ENCODE measurements around the gene LRIG1. TPM values are rescaled to one million over a fixed set of nuclear protein-coding genes. Genes with fewer than 3 reads are reported as not detected.

LRIG1 gene
- total RNA-seq, 4 donors from 2014 or later: 48.6 to 58.6 (median 52.5) TPM

DNA sequence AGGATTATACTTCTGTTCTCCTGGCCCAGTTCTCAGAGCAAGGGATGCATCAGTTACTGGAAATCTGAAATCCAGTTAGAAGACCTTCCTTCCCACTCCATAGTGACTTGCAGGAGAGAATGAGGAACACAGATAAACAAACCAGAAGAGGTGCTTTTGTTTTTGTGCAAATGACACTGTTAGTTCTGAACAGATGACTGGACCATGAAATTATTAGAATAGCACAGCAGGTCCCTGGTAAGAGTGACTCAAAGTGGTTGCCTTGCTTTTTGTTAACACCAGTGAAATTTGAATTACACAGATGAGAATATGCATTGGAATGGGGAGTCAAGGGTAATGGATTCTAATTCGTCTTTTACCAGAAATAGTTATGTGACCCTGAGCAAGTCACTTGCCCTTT lies 30.4 kb upstream of the LRIG1 start:
- TF ChIP-seq POLR2A (IDR thresholded peaks at IDR 0.05) (no peak), EP300 (IDR thresholded peaks at IDR 0.05) (no peak)
- TF ChIP-seq, protein P1, sequence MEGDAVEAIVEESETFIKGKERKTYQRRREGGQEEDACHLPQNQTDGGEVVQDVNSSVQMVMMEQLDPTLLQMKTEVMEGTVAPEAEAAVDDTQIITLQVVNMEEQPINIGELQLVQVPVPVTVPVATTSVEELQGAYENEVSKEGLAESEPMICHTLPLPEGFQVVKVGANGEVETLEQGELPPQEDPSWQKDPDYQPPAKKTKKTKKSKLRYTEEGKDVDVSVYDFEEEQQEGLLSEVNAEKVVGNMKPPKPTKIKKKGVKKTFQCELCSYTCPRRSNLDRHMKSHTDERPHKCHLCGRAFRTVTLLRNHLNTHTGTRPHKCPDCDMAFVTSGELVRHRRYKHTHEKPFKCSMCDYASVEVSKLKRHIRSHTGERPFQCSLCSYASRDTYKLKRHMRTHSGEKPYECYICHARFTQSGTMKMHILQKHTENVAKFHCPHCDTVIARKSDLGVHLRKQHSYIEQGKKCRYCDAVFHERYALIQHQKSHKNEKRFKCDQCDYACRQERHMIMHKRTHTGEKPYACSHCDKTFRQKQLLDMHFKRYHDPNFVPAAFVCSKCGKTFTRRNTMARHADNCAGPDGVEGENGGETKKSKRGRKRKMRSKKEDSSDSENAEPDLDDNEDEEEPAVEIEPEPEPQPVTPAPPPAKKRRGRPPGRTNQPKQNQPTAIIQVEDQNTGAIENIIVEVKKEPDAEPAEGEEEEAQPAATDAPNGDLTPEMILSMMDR (IDR thresholded peaks at IDR 0.05): no peak

DNA sequence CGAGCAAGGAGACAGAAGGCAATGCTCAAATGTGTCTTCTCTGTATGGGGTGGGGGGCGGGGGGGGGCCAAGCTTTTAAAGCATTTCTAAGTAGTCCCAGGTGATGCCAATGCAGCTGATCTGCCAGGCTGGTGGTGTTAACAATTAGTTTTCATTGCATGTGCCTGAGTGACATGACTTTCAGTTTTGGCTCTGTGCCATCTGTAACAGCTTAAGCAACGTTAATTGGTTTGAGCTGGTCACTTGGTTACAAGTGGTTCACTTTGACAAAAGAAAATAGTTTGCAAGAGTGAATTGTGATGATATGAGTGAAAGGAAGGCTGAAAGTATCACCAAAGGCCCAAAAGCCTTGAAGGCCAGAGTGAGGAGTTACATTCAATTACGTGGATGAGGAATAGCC lies 26.4 kb upstream of the LRIG1 start:
- no peaks in the 10 kb centered on the region for H3K4me1 ChIP-seq
- no peaks in the 10 kb centered on the region for H3K27me3 ChIP-seq
- no peaks in the 10 kb centered on the region for H3K9me3 ChIP-seq
- no peak for TF ChIP-seq EP300 (IDR thresholded peaks at IDR 0.05)
- TF ChIP-seq, protein P1 (IDR thresholded peaks at IDR 0.05): no peak
- TF ChIP-seq POLR2A (IDR thresholded peaks at IDR 0.05): no peak
- 73 to 77% methylated on average over 4 of the region's 4 CpGs for WGBS, 2 donors
- no peak for DNase-seq (ENCODE audit: low spot score in 2 of 2)
- no peak overlapping the region for H3K27ac ChIP-seq
- no peaks in the 10 kb centered on the region for H3K36me3 ChIP-seq
- no peak overlapping the region for H3K4me3 ChIP-seq

More for the DNA sequence above, 30.4 kb upstream of the LRIG1 start:
- Histone ChIP-seq H3K36me3 (no peaks in the 10 kb centered on the region), H3K4me3 (no peak overlapping the region), H3K9me3 (no peaks in the 10 kb centered on the region), H3K27ac (no peak overlapping the region), H3K27me3 (no peaks in the 10 kb centered on the region), H3K4me1 (no peaks in the 10 kb centered on the region)
- no peak for DNase-seq (ENCODE audit: low spot score in 2 of 2)
- WGBS, 2 donors: 84 to 88% methylated on average over 1 of the region's 1 CpG

DNA sequence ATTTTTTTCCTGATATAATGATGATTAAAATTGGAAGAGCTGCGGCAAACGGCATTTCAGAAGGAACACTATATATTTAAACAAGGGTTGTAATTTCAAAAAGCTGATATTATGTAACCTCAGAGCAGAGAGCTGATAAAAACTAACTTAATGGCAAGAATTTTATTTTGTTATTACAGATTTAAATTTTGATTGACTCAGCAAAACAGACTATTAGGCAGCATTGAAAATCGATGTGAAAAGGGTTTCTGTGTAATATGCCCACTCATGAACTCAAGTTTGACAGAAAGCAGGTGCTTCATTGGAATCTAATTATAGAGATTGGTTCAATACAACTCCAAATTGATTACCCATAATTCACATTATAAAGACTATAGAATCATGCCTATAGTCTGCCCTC lies 24.9 kb upstream of the LRIG1 start:
- Histone ChIP-seq H3K4me1 (no peaks in the 10 kb centered on the region), H3K4me3 (no peak overlapping the region), H3K27ac (no peak overlapping the region), H3K36me3 (no peaks in the 10 kb centered on the region), H3K27me3 (no peaks in the 10 kb centered on the region), H3K9me3 (no peaks in the 10 kb centered on the region)
- WGBS, 2 donors: 90 to 94% methylated on average over 3 of the region's 3 CpGs
- no peak for TF ChIP-seq POLR2A (IDR thresholded peaks at IDR 0.05)
- TF ChIP-seq, protein P1 (IDR thresholded peaks at IDR 0.05): no peak
- TF ChIP-seq EP300 (IDR thresholded peaks at IDR 0.05): no peak
- no peak for DNase-seq (ENCODE audit: low spot score in 2 of 2)

DNA sequence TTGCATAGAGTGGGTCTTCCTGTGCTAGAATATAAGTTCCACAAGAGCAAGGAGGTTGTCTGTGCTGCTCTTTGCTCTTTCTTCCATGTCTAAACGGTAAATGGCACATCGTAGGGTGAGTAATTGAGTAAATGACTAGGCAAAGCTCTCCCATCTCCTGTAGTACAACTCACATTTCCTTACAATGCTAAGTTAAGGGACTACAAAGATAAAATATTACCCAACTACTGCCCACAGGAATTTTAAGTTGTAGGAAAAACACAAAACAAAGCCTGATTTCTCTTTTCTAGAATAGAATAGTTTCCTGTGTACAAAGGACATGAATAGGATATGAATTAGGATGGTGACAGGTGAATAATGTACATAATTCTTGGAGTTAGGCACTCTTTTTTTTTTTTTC lies 19.9 kb upstream of the LRIG1 start:
- 72 to 86% methylated on average over 2 of the region's 2 CpGs for WGBS, 2 donors

DNA sequence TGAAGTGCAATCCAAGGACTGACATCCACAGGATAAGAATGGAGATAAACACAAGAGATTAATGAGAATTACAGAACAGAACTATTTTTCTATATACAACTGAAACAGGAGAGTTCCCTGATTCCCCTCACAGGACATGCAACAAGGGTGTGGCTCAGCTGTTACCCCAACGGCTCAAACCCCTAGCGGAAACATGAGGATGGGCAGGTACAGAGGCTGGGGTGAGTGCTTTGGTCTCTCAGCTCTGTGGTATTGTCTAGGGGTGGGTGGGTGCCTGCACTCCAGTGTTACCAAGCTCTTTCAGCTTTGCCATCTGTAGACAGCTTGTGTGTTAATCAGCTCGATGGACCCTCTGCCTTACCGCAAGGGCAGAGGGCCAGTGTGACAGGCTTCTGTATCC lies 17.8 kb upstream of the LRIG1 start:
- H3K9me3 ChIP-seq: no peaks in the 10 kb centered on the region
- 84 to 87% methylated on average over 4 of the region's 4 CpGs for WGBS, 2 donors
- no peak for DNase-seq (ENCODE audit: low spot score in 2 of 2)
- H3K36me3 ChIP-seq: no peaks in the 10 kb centered on the region
- TF ChIP-seq EP300 (IDR thresholded peaks at IDR 0.05): no peak
- TF ChIP-seq, protein P1 (IDR thresholded peaks at IDR 0.05): no peak
- TF ChIP-seq POLR2A (IDR thresholded peaks at IDR 0.05): no peak
- H3K4me3 ChIP-seq: no peak overlapping the region
- no peak overlapping the region for H3K27ac ChIP-seq
- H3K4me1 ChIP-seq: peaks cover 0 to 7% (median 0%) of the 10 kb centered on the region in 4 donors
- H3K27me3 ChIP-seq: no peaks in the 10 kb centered on the region

More for the DNA sequence above, 19.9 kb upstream of the LRIG1 start:
- no peaks in the 10 kb centered on the region for H3K9me3 ChIP-seq
- H3K27ac ChIP-seq: no peak overlapping the region
- H3K4me3 ChIP-seq: no peak overlapping the region
- no peaks in the 10 kb centered on the region for H3K27me3 ChIP-seq
- TF ChIP-seq, protein P1 (IDR thresholded peaks at IDR 0.05): no peak
- TF ChIP-seq POLR2A (IDR thresholded peaks at IDR 0.05) (no peak), EP300 (IDR thresholded peaks at IDR 0.05) (no peak)
- peaks cover 0 to 7% (median 0%) of the 10 kb centered on the region in 4 donors for H3K4me1 ChIP-seq
- no peak for DNase-seq (ENCODE audit: low spot score in 2 of 2)
- H3K36me3 ChIP-seq: no peaks in the 10 kb centered on the region

Data from tibial nerve (tissue), 4 donors.